ENCODE data around the gene ERGIC2.
"Not testable (repeated sequence)": the region's sequence is repeated elsewhere in the genome, so short reads cannot be mapped to it uniquely, and the experiment has no call there.

ERGIC2 gene, protein sequence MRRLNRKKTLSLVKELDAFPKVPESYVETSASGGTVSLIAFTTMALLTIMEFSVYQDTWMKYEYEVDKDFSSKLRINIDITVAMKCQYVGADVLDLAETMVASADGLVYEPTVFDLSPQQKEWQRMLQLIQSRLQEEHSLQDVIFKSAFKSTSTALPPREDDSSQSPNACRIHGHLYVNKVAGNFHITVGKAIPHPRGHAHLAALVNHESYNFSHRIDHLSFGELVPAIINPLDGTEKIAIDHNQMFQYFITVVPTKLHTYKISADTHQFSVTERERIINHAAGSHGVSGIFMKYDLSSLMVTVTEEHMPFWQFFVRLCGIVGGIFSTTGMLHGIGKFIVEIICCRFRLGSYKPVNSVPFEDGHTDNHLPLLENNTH

DNA sequence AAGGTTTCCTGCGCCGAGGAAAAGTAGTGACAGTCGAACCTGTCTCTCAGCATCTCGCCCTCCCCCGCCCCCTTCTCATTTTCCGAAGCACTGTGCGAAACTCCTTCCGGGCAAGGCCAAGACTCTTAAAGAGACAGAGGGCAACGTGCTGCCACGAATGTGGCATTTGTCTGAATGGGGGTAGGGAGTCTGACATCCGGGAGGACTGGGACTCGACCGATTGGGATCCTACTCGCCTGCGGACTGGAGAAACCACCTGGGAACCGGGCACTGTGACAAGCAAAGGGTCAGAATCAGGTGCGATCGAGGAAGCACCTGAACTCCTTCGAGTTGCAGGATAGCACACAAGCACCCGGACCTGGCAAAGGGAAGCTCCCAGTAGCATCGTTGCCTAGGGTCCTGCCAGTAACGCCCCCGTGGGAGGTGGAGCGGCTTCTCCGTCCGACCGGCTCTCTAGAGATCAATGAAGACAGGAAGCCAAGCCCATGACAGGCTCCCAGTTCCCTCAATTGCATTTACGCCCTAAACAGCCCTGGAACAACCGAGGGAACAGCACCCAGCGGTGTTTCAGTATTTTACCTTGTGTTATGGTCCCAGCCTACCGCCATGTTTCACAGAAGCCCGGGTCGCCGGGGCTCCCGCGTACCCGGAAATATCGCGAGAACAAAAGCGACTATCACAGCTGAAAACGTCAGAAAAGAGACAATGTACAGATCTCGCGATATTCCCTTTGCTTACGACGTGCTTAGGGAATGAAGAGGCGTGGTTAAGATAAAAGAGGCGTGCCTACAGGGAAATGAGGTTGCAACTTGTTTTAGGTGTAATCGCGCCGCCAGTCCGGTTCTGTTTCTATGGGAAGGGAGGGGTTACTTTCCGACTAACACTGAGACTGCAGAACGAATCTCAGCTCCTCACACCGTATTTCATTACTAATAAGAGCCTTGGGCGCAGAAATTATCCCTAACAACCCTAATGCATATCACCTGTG lies at the start of gene ERGIC2:
Gene ERGIC2 (minus strand): TSS at position 637 of the 988 bp plus-strand sequence. CDS start 9,539 bp downstream, outside the sequence.
- DNase-seq = peak; percentile 58

DNA sequence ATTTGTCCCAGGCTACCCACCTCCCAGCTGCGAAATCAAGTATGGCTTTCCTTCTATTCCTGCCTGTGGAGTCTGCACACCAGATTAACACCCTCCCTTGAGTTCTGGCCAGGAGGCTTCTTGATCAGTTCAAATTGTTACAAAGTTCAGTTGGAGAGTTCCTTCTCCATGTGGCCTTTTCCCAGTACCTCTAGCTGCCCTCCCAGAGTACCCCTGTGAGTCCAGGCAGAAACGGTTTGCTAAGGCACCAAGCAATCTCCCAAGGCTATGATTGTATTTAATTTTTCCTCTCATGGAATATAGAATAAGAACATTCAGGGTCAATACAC lies 49.7 kb upstream of the ERGIC2 start:
- no peak for DNase-seq

DNA sequence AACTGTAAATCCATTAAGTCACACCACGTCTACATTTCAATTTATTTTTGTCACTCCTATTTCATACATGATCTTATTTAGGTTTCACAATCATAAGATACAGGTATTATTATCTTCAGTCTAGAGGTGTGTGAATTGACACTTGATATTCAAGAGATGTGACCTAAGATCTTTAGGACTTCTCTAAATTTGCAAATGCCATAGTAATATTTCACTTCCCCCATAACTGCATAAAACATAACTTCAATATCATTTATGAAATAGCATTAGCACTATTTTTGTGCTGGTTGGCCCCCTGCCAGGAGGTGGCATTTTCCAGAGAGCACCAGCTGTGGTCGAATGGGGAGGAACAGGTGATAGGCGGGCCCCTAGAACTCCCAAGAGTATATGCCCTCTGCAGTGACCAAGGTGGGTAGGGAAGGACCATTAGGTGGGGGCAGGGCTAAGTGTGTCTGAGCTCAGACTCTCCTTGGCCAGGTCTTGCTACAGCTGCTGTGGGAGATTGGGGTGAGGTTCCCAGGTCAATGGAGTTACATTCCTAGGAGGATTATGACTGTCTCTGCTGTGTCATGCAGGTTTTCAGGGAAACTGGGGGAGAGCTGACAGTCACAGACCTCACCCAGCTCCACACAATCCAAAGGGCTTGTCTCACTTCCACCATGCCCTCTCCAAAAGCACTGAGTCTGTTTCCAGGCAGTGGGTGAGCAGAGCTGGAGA lies 49.2 kb upstream of the ERGIC2 start:
- no peak for DNase-seq

DNA sequence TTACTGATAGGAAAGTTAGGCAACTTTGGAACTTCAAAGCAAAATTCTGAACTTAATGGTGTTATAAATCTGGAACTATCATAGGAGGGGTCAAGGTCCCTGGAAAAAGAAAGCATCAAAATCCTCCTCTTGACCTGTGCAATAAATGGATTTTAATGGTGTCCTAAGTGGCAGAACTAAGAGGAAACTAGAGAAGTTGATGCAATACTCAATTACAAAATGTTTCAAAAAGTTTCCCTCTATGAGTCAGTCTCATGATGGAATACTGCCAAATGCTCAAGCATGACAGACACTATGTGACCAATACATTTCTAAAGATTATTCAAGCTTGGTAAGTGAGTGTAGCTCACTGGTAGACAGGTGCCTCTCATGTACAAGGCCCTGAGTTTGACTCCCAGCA lies 47.7 kb upstream of the ERGIC2 start:
- DNase-seq = no peak

DNA sequence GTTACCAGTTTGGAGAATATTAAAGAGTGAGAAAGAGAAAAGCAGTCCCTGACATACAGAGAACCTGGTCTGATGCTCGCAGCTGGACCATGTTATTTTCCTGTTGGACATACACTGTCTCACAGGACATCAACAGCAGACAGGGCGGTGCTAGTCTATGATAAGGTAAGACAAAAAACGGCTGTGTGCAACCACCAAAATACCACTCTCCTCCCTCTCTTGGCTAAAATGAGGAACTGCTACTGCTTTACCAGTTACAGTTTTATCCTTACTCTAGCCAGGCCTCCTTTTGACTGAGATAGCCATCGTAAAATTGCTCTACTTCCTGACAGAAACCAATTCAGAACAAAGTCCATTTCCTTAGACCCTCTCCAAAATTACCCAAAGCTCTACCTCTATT lies 47.0 kb upstream of the ERGIC2 start:
- no peak for DNase-seq

DNA sequence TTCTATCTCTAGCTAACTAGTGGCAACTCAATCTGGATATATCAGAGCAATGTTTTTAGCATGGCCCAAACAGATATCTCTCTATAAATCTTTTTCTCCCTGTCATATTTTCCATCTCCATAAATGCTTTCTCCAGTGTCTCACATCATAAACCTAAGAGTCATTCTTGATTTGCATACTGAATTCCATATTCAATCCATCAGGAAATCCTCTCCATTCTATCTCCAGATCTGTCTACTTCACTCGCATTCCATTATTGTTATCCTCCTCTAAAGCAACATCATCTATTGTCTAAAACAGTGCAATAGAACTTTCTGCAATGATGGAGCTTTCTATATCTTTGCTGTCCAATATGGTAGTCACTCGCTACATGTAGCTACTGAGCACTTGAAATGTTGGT lies 45.5 kb upstream of the ERGIC2 start:
- DNase-seq = no peak

DNA sequence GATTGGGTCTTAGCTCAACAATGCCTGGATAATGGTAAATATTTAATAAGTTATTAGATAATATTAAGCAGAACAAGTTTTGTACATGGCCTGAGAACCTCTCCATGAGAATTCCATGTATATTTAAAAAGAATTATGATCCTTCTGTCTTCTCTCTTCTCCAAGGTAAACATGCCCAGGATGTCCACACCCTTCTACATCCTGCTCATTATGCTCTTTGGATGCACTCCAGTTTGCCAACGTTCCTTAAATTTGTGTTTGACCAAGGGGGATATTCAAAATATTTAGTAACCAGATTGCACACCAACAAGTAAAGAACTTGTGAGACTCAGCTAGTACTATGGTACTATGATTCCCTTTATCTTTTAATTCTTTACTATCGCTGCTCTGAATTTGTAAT lies 44.8 kb upstream of the ERGIC2 start:
- DNase-seq = no peak

DNA sequence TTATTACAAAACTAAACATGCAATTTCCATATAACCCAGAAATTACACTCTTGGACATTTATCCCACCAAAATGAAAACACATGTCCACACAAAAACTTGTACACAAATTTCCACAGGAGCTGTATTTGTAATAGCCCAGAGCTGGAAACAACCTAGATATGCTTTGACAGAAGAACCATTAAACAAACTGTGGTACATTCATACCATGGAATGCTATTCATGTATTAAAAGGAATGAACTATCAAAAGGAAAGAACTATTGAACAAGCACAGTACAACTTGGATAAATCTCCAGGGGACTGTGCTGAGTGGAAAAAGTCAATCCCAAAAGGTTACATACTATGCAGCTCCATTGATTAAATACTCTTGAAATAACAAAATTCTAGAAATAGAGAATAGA lies 35.8 kb upstream of the ERGIC2 start:
- no peak for DNase-seq

DNA sequence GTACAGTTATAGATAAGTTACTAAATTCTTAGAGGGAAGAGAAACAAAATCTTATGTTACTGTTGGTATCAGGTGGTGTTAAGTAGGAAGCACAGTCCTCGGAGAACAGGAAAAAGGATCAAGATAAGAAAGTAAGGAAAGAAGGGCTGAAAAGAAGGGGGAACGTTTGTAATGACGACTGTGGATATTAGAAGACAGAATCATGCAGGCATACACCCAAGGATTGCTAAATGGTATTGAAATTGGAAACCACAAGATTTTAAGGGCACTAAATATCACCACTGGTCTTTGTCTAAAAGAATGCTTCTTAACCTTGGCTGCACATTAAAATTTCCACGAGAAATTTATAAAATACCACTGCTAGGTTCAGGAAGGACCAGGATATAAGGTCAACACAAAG lies 34.1 kb upstream of the ERGIC2 start:
- no peak for DNase-seq

DNA sequence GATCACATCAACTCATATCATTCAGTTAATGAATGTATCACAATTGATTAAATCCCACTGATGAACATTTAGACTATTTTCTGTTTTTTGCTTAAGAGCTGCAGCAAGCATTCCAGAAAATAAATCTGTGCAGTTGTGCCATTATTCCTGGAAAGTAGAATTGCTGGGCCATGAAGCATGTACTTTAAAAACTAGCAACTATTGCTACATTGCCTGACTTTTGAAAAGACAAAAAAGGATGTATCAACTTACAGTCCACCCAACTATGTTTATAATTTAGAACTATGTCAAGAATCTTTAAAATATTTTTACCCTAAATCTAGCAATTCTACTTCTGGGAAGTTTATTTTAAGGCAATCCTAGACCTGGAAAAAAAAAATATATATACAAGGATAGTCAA lies 33.4 kb upstream of the ERGIC2 start:
- no peak for DNase-seq

DNA sequence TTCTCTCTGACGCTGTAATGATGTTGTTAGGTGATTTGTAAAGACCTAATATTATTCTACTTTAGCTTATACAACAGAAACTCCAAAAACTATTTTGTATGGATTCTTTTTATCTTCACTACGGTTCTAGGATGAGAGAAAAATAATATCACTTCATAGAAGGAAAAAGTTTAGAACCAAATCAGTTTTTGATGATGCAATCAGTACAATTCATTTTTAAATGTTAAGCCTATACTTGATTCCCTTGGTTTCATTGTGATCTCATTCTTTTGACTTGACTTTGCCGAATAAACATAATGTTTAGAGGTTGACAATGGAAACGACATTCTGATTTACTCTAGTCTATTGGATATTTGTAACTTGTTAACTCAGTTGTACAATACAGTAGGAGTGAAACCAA lies 24.6 kb upstream of the ERGIC2 start:
- DNase-seq = no peak

DNA sequence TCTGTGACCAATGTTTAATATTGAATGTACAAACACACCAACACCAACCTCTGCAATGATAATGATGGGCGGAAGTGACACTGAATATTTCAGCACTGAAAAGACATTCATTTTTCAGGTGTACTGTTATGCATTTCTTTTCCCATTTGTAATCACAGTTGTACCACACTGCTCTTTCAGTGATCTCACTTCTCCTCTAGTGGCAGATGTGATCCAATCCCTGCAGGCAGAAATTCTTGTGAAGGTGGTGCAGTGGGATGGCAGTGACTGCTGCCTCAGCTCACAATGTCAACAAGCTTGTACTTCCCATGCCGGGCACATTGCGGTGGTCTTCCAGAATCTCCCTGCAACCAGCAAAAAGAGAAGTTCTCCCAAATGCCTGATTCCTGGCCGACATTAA lies 23.0 kb upstream of the ERGIC2 start:
- DNase-seq = no peak

DNA sequence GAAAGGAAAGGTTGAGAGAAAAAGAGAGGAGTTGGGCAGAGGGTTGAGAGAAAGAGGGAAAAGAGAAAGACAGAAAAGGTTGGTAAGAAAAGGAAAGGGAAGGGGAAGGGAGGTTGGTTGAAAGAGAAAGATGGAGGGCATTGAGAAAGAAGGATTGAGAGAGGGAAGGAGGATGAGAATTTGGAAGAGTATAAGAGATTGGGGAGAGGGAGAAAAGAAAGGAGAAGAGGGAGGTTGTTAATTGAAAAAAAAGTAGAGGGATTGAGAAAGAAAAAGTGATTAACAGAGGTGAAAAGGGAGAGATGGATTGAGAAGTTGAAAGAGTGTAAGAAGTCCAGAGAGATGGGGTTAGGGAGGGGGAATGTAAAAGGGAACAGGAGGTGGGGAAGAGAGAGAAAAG lies 21.5 kb upstream of the ERGIC2 start:
- no peak for DNase-seq

DNA sequence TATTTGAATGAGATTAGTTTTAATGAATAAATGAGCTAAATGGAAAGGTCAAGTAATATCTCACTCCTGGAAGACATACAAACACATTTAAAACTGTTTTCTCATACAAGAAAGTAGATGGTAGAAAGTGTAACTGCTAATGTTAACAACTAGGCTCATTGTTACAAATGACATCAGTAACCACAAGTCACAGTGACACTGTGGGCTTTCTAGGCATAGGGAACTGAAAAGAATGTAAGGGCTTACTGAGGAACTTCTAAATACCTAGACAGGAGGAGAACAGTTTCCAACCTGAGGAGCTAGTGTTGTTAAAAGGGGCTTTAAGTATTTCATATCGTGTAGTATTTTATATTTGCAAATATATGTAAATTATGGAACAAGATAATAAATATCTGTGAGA lies 17.5 kb upstream of the ERGIC2 start:
- no peak for DNase-seq

DNA sequence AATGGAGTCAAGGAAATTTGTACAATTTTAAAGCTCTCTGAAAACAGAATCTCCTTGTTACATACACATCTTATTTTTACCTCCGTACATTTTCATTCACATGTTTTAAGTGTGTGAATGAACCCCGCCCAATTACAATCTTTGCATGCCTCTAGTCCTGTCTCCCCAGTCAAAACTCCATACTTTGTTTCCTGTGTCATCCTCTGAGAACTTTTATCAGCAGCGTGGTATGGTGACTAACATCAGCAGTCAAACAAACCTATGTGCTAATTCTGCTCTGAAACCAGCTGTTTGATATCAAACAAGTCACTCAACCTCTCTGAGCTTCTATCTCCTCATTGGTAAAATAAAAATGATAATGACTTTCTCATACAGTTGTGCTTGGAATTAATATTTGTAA lies 15.8 kb upstream of the ERGIC2 start:
- no peak for DNase-seq

DNA sequence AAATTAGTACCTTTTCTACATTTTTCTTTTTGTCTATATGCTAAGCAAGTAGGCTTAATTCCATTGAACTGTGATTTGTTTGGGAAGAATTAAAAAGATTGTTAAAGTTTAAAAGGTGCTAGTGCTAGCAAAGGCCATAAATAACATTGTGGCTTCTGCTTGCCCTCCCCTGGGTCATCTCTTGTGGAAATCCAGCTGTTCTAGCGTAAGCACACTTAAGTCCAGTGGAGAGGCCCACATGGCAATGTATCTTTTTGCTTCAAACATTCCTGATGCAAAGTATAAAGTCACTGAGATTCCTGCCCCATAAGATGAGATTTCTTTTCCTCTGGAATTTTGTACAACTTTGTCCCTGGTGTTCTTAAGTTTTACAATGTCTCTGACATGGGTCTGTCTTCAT lies 14.4 kb upstream of the ERGIC2 start:
- no peak for DNase-seq

DNA sequence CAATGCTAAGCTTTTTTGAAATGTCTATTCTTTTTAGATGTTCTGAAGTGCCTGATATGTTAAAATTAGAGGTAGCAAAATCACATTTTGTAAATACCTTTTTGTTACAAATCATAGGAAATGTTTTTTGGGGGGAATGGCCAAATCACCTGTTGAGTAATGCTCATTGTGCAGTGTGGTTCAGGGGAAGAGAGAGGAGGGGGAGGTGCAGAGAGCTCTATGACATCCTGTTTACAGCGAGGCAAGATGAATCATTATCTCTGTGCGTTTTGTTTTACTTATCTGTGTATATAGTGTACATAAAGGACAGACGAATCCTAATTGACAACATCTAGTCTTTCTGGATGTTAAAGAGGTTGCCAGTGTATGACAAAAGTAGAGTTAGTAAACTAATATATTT lies 9.4 kb upstream of the ERGIC2 start:
- not testable (repeated sequence) for DNase-seq

DNA sequence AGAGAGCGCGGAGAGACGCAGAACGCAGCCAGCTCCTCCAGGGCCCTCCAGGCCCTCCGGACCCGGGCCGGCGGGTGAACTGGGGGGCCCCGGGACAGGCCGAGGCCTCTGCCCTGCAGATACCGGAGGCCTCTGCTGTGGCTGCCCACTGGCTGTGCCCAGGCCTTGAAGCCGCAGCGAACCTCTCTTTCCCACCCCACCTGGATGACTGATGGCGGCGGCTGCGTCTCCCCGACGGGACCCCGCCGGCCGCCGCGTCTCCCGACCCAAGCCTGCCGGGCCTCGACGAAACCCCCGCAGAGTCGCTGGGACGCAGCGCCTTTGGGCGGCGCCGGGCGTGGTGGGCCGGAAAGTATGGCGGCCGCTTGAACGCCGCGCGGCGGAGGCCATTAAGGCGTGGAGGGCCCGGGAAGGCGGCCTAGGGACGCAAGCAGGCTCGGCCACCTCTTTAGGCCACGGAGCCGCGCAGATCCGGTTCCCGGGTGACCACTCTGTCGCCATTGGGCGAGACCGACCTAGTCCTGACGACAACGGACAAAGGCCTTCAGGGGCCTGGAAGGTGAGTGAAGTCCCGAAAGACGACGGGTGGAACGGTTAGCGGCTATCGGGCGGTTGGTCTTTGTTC lies 8.4 kb upstream of the ERGIC2 start:
- DNase-seq = no peak

DNA sequence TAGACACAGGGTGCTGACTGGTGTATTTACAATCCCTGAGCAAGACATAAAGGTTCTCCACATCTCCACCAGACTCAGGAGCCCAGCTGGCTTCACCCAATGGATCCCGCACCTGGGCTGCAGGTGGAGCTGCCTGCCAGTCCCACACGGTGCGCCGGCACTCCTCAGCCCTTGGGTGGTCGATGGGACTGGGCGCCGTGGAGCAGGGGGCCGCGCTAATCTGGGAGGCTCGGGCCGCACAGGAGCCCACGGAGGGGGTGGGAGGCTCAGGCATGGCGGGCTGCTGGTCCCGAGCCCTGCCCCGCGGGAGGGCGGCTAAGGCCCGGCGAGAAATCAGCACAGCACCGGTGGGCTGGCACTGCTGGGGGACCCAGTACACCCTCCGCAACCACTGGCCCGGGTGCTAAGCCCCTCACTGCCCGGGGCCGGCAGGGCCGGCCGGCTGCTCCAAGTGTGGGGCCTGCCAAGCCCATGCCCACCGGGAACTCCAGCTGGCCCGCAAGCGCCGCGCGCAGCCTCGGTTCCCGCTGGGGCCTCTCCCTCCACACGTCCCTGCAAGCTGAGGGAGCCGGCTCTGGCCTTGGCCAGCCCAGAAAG lies 5.2 kb upstream of the ERGIC2 start:
- not testable (repeated sequence) for DNase-seq

DNA sequence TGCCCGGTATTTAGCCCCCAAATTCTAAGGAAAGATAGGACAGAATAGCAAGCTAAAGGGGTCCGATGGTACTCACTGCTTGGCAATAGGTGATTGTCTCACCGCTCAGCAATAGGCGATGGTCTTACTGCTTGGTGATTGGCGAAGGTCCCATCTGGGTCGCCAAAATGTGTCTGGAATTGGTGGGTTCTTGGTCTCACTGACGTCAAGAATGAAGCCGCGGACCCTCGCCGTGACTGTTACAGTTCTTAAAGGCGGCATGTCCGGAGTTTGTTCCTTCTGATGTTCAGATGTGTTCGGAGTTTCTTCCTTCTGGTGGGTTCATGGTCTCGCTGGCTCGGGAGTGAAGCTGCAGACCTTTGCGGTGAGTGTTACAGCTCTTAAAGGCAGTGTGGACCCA lies 4.2 kb upstream of the ERGIC2 start:
- not testable (repeated sequence) for DNase-seq

DNA sequence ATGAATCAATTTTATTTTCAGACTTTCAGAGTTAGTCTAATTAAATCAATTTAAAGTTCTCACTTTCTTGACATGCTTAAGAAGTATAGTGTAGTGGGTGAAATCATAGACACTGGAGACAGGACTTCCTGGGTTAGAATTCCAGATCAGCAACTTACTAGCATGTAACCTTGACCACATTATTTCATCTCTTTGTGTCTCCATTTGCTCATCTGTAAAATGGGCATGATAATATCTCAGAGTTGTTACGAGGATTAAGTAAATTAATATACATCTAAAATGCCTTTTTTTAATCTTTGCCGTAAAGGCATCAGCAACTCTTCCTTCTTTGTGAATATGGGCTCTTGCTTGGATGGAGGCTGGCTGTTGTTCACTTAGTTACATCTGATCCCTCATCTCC lies 1.3 kb upstream of the ERGIC2 start:
- no peak for DNase-seq

DNA sequence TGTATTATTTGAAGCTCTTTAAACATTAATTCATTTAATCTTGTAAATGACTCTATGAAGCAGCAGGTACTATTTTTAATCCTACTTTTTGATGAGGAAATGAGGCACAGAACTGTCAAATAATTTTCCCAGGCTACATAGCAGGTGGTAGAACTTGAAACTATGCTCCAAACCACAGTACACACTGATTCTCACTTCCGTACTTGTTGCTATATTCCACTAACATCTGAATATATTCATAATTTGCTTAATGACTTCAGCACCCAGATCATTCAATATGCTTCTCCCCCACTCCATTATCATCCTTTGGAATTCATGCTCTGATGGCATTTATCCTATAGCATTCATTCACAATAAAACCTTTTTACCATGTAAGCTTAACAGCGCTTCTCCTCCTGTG lies 4.9 kb downstream of the ERGIC2 start:
- no peak for DNase-seq

DNA sequence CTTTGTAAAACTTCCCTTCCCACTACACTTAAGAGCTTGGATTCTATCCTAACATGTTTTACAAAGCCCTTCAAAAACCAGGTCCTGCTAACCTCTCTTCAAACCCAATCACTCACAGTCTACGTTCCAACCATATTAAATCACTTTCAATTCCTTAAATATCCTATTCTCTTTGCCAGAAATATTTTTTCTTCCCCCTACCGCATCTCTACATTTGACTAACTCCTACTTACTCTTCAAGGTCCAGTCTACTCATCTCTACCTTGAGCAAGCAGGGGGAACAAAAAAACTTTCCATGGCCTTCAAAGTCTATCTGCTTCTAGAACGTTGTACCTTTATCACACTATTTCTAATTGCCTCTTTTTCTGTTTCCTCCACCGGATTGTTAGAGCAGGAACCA lies 6.1 kb downstream of the ERGIC2 start:
- DNase-seq = no peak

All from GOT3 (cell line).